ENCODE data around the gene LPP. TPM values are rescaled to one million over a fixed set of nuclear protein-coding genes. Genes with fewer than 3 reads are reported as not detected.
A peak's percentile ranks its signal among the peaks of the same experiment; 100 is the strongest.

LPP gene
- total RNA-seq, 2 experiments from 2014 or later: 27.5 to 31.8 TPM

GRCh38 chr3:188248036-188248561 lies 94.1 kb downstream of the LPP start:
- no peaks in the 10 kb centered on the region for H3K27me3 Mint-ChIP-seq (ENCODE audit: low read depth)
- no peak overlapping the region for H3K27ac Mint-ChIP-seq
- no peak overlapping the region for H3K4me3 Mint-ChIP-seq
- CTCF ChIA-PET: interaction anchor here (1.6 kb wide), 1 partner anchor 10 kb away, joined by 4 read pairs; no protein-coding TSS in a partner anchor
- DNase-seq: no peak
- intact Hi-C loops (cut with micrococcal nuclease): no loop called here
- peaks cover 5% of the 10 kb centered on the region for H3K9me3 Mint-ChIP-seq
- no peaks in the 10 kb centered on the region for H3K36me3 Mint-ChIP-seq (ENCODE audit: low read depth)
- H3K4me1 Mint-ChIP-seq (ENCODE audit: low read depth): peaks cover 14% of the 10 kb centered on the region

GRCh38 chr3:188253123-188253793 lies 99.3 kb downstream of the LPP start:
- Mint-ChIP-seq H3K4me3 (no peak overlapping the region), H3K36me3 (ENCODE audit: low read depth) (no peaks in the 10 kb centered on the region), H3K27me3 (ENCODE audit: low read depth) (no peaks in the 10 kb centered on the region), H3K9me3 (peaks cover 5% of the 10 kb centered on the region), H3K4me1 (ENCODE audit: low read depth) (peaks cover 44% of the 10 kb centered on the region), H3K27ac (peak overlapping the region; percentile 76)
- DNase-seq: no peak
- intact Hi-C loops (cut with micrococcal nuclease): loop anchor here (1.0 kb wide), 3 partner anchors 31 to 508 kb away; partner anchors contain the start of gene BCL6
- CTCF ChIA-PET: no interaction called here

GRCh38 chr3:188253800-188254452 lies 100.0 kb downstream of the LPP start:
- H3K9me3 Mint-ChIP-seq: peaks cover 5% of the 10 kb centered on the region

GRCh38 chr3:188254520-188255070 lies 100.6 kb downstream of the LPP start:
- Mint-ChIP-seq H3K4me1 (ENCODE audit: low read depth) (peaks cover 44% of the 10 kb centered on the region), H3K27ac (peak overlapping the region; percentile 76), H3K4me3 (no peak overlapping the region), H3K36me3 (ENCODE audit: low read depth) (no peaks in the 10 kb centered on the region), H3K9me3 (peaks cover 5% of the 10 kb centered on the region), H3K27me3 (ENCODE audit: low read depth) (no peaks in the 10 kb centered on the region)
- intact Hi-C loops (cut with micrococcal nuclease): loop anchor here (1.0 to 2.0 kb wide), 2 partner anchors 68 to 84 kb away; no protein-coding TSS in a partner anchor
- CTCF ChIA-PET: interaction anchor here (0.5 to 1.5 kb wide), 3 partner anchors 30 to 45 kb away, joined by 3 to 7 read pairs (median 3); no protein-coding TSS in a partner anchor
- DNase-seq: no peak

More at GRCh38 chr3:188253800-188254452, 100.0 kb downstream of the LPP start:
- CTCF ChIA-PET: interaction anchor here (0.6 kb wide), 1 partner anchor 46 kb away, joined by 3 read pairs; no protein-coding TSS in a partner anchor
- DNase-seq: peak; percentile 54
- peaks cover 44% of the 10 kb centered on the region for H3K4me1 Mint-ChIP-seq (ENCODE audit: low read depth)
- peak overlapping the region; percentile 76 for H3K27ac Mint-ChIP-seq
- H3K36me3 Mint-ChIP-seq (ENCODE audit: low read depth): no peaks in the 10 kb centered on the region
- H3K4me3 Mint-ChIP-seq: no peak overlapping the region
- H3K27me3 Mint-ChIP-seq (ENCODE audit: low read depth): no peaks in the 10 kb centered on the region
- intact Hi-C loops (cut with micrococcal nuclease): loop anchor here (1.0 to 2.0 kb wide), 5 partner anchors 30 to 509 kb away; partner anchors contain the start of gene BCL6

- DNase-seq: no peak
- Mint-ChIP-seq H3K4me3 (no peak overlapping the region), H3K27ac (no peak overlapping the region), H3K9me3 (peaks cover 5% of the 10 kb centered on the region), H3K27me3 (ENCODE audit: low read depth) (no peaks in the 10 kb centered on the region), H3K36me3 (ENCODE audit: low read depth) (no peaks in the 10 kb centered on the region), H3K4me1 (ENCODE audit: low read depth) (peaks cover 44% of the 10 kb centered on the region)
- intact Hi-C loops (cut with micrococcal nuclease): loop anchor here (2.0 kb wide), 1 partner anchor 68 kb away; no protein-coding TSS in a partner anchor
- CTCF ChIA-PET: interaction anchor here (0.5 to 1.5 kb wide), 2 partner anchors 30 to 43 kb away, joined by 3 to 7 read pairs; no protein-coding TSS in a partner anchor
Observed at GRCh38 chr3:188255190-188255589, 101.2 kb downstream of the LPP start.

GRCh38 chr3:188256758-188257157 lies 102.8 kb downstream of the LPP start:
- peaks cover 5% of the 10 kb centered on the region for H3K9me3 Mint-ChIP-seq
- H3K4me3 Mint-ChIP-seq: no peak overlapping the region
- intact Hi-C loops (cut with micrococcal nuclease): no loop called here
- H3K27ac Mint-ChIP-seq: no peak overlapping the region
- H3K27me3 Mint-ChIP-seq (ENCODE audit: low read depth): no peaks in the 10 kb centered on the region
- CTCF ChIA-PET: interaction anchor here (0.6 to 1.3 kb wide), 3 partner anchors 8 to 195 kb away, joined by 3 read pairs; no protein-coding TSS in a partner anchor
- no peak for DNase-seq
- no peaks in the 10 kb centered on the region for H3K36me3 Mint-ChIP-seq (ENCODE audit: low read depth)
- peaks cover 44% of the 10 kb centered on the region for H3K4me1 Mint-ChIP-seq (ENCODE audit: low read depth)

GRCh38 chr3:188257384-188258026 lies 103.5 kb downstream of the LPP start:
- Mint-ChIP-seq H3K36me3 (ENCODE audit: low read depth) (no peaks in the 10 kb centered on the region), H3K27ac (no peak overlapping the region), H3K4me1 (ENCODE audit: low read depth) (peaks cover 44% of the 10 kb centered on the region), H3K27me3 (ENCODE audit: low read depth) (no peaks in the 10 kb centered on the region), H3K4me3 (no peak overlapping the region), H3K9me3 (peaks cover under 1% of the 10 kb centered on the region)
- CTCF ChIA-PET: interaction anchor here (0.6 to 1.3 kb wide), 3 partner anchors 8 to 196 kb away, joined by 3 read pairs; no protein-coding TSS in a partner anchor
- no peak for DNase-seq
- intact Hi-C loops (cut with micrococcal nuclease): no loop called here

GRCh38 chr3:188259191-188259590 lies 105.2 kb downstream of the LPP start:
- Mint-ChIP-seq H3K27me3 (ENCODE audit: low read depth) (no peaks in the 10 kb centered on the region), H3K4me1 (ENCODE audit: low read depth) (peaks cover 32% of the 10 kb centered on the region), H3K36me3 (ENCODE audit: low read depth) (no peaks in the 10 kb centered on the region), H3K4me3 (no peak overlapping the region), H3K27ac (no peak overlapping the region), H3K9me3 (no peaks in the 10 kb centered on the region)
- DNase-seq: no peak
- intact Hi-C loops (cut with micrococcal nuclease): no loop called here
- CTCF ChIA-PET: interaction anchor here (1.4 kb wide), 1 partner anchor 10 kb away, joined by 4 read pairs; no protein-coding TSS in a partner anchor

- Mint-ChIP-seq H3K27ac (no peak overlapping the region), H3K9me3 (no peaks in the 10 kb centered on the region), H3K4me1 (ENCODE audit: low read depth) (peaks cover 28% of the 10 kb centered on the region), H3K4me3 (no peak overlapping the region), H3K36me3 (ENCODE audit: low read depth) (no peaks in the 10 kb centered on the region), H3K27me3 (ENCODE audit: low read depth) (no peaks in the 10 kb centered on the region)
- intact Hi-C loops (cut with micrococcal nuclease): no loop called here
- CTCF ChIA-PET: no interaction called here
- no peak for DNase-seq
Observed at GRCh38 chr3:188259596-188259995, 105.6 kb downstream of the LPP start.

- H3K27ac Mint-ChIP-seq: no peak overlapping the region
- CTCF ChIA-PET: interaction anchor here (0.6 kb wide), 1 partner anchor 260 kb away, joined by 3 read pairs; no protein-coding TSS in a partner anchor
- peaks cover 18% of the 10 kb centered on the region for H3K4me1 Mint-ChIP-seq (ENCODE audit: low read depth)
- H3K9me3 Mint-ChIP-seq: no peaks in the 10 kb centered on the region
- H3K27me3 Mint-ChIP-seq (ENCODE audit: low read depth): no peaks in the 10 kb centered on the region
- H3K36me3 Mint-ChIP-seq (ENCODE audit: low read depth): no peaks in the 10 kb centered on the region
- intact Hi-C loops (cut with micrococcal nuclease): no loop called here
- no peak for DNase-seq
- no peak overlapping the region for H3K4me3 Mint-ChIP-seq
Observed at GRCh38 chr3:188261011-188261410, 107.1 kb downstream of the LPP start.

- DNase-seq: no peak
- Mint-ChIP-seq H3K4me3 (no peak overlapping the region), H3K4me1 (ENCODE audit: low read depth) (peaks cover 7% of the 10 kb centered on the region), H3K27me3 (ENCODE audit: low read depth) (no peaks in the 10 kb centered on the region), H3K27ac (no peak overlapping the region), H3K36me3 (ENCODE audit: low read depth) (no peaks in the 10 kb centered on the region), H3K9me3 (no peaks in the 10 kb centered on the region)
- CTCF ChIA-PET: interaction anchor here (0.7 kb wide), 1 partner anchor 359 kb away, joined by 3 read pairs; no protein-coding TSS in a partner anchor
- intact Hi-C loops (cut with micrococcal nuclease): no loop called here
Observed at GRCh38 chr3:188262488-188262887, 108.5 kb downstream of the LPP start.

Data from activated naive CD4-positive, alpha-beta T cell treated with anti-CD3 and anti-CD28 coated beads for 36 hours (primary cell).